Neural cell (in vitro differentiated cells): ENCODE data around the gene PNKD. TPM values are rescaled to one million over a fixed set of nuclear protein-coding genes. Genes with fewer than 3 reads are reported as not detected.
"Not testable (repeated sequence)": the region's sequence is repeated elsewhere in the genome, so short reads cannot be mapped to it uniquely, and the experiment has no call there.

Source experiments
- H2AFZ ChIP-seq: fragments of 200-600, 300-800 bp; sonication (generic), shearing (Covaris generic); 2 replicates; pipeline ENCODE4 v1.6.0; 2014; ENCODE audit warnings: low read depth, mild to moderate bottlenecking, antibody characterized with exemption, low read length, moderate library complexity
- H3F3A ChIP-seq: fragments of 200-600 bp; shearing (Covaris generic); 2 replicates; pipeline ENCODE4 v1.6.1; 2016; ENCODE audit warnings: mild to moderate bottlenecking, moderate library complexity, mixed read lengths, antibody characterized with exemption, low read length; ENCODE audit not compliant: insufficient read depth, poor library complexity, severe bottlenecking
- H3K27ac ChIP-seq: fragments of 200-600, 300-800 bp; sonication (generic), shearing (Covaris generic); 2 replicates; pipeline ENCODE4 v1.5.1; 2014; ENCODE audit warnings: mild to moderate bottlenecking, low read length, moderate library complexity
- H3K27me3 ChIP-seq: fragments of 300-800, 200-600 bp; sonication (generic), shearing (Covaris generic); 2 replicates; pipeline ENCODE4 v1.6.0; 2014; ENCODE audit warnings: mild to moderate bottlenecking, low read depth, low read length, moderate library complexity; ENCODE audit not compliant: insufficient read depth
- H3K36me3 ChIP-seq: fragments of 300-800, 200-600 bp; sonication (generic), shearing (Covaris generic); 2 replicates; pipeline ENCODE4 v1.5.1; 2014; ENCODE audit warnings: mild to moderate bottlenecking, antibody characterized with exemption, low read length, moderate library complexity; ENCODE audit not compliant: insufficient read depth
- H3K4me2 ChIP-seq: fragments of 300-800, 200-600 bp; sonication (generic), shearing (Covaris generic); 2 replicates; pipeline ENCODE4 v1.6.0; 2014; ENCODE audit warnings: mild to moderate bottlenecking, low read length
- H3K4me3 ChIP-seq: fragments of 300-800, 200-600 bp; sonication (generic), shearing (Covaris generic); 2 replicates; pipeline ENCODE4 v1.5.1; 2014; ENCODE audit warnings: mild to moderate bottlenecking, low read length, moderate library complexity
- H3K79me2 ChIP-seq: fragments of 200-600 bp; shearing (Covaris generic); replicated peaks from 2 replicates; pipeline ENCODE4 v1.6.0; 2014; ENCODE audit warnings: mild to moderate bottlenecking, low read length, moderate library complexity; ENCODE audit not compliant: insufficient read depth
- H3K9ac ChIP-seq: fragments of 300-800, 200-600 bp; sonication (generic), shearing (Covaris generic); 2 replicates; pipeline ENCODE4 v1.6.1; 2016; ENCODE audit warnings: mild to moderate bottlenecking, low read length, mixed read lengths
- H3K9me2 ChIP-seq: fragments of 200-600 bp; shearing (Covaris generic); 2 replicates; pipeline ENCODE4 v1.6.1; 2016; ENCODE audit warnings: mild to moderate bottlenecking, low read length, mixed read lengths; ENCODE audit not compliant: insufficient read depth
- H3K9me3 ChIP-seq: fragments of 200-600, 300-800 bp; sonication (generic), shearing (Covaris generic); 2 replicates; pipeline ENCODE4 v1.6.1; 2016; ENCODE audit warnings: mild to moderate bottlenecking, mixed run types, low read length, moderate library complexity, mixed read lengths
- H4K20me1 ChIP-seq: fragments of 200-600 bp; shearing (Covaris generic); 2 replicates; pipeline ENCODE4 v1.6.1; 2016; ENCODE audit warnings: mild to moderate bottlenecking, mixed run types; ENCODE audit not compliant: insufficient read depth
- EP300 ChIP-seq: fragments of 450-650 bp; conservative IDR thresholded peaks from 2 replicates; pipeline ENCODE4 v1.6.1; 2014; ENCODE audit warnings: antibody characterized with exemption, mild to moderate bottlenecking, moderate library complexity; ENCODE audit not compliant: poor library complexity, severe bottlenecking
- EZH2 ChIP-seq: fragments of 200-600, 300-800 bp; shearing (Covaris generic), sonication (generic); IDR thresholded peaks from 2 replicates; pipeline ENCODE4 v1.6.1; 2014; ENCODE audit warnings: antibody characterized with exemption, low read length, borderline replicate concordance, mild to moderate bottlenecking; ENCODE audit not compliant: insufficient read depth, poor library complexity, severe bottlenecking
- POLR2AphosphoS5 ChIP-seq: IDR thresholded peaks from 2 replicates; pipeline ENCODE4 v1.6.1; 2012
- REST ChIP-seq: IDR thresholded peaks from 2 replicates; pipeline ENCODE4 v1.6.1; 2012; ENCODE audit warnings: borderline replicate concordance
- polyA plus RNA-seq: library from polyadenylated mRNA; depleted of rRNA; stranded (reverse); fragments of >200 nt; gene quantifications from 2 replicates; pipeline ENCODE4 v1.2.3, GENCODE V29; 2014
- TF ChIP-seq, protein P1 (sequence below): fragments of 450-650 bp; IDR thresholded peaks from 2 replicates; pipeline ENCODE4 v1.5.1; 2014; ENCODE audit warnings: antibody characterized with exemption, mild to moderate bottlenecking, moderate library complexity; ENCODE audit not compliant: poor library complexity, severe bottlenecking

The PNKD gene
- polyA plus RNA-seq, 1 donor from 2014 or later = 59.7 TPM

GRCh38 chr2:218313356-218313755, 43.0 kb downstream of the PNKD start (continued):
- no peak for TF ChIP-seq REST
- no peak for TF ChIP-seq POLR2AphosphoS5

GRCh38 chr2:218314764-218315163, 44.4 kb downstream of the PNKD start:
- not testable (repeated sequence) for H3K79me2 ChIP-seq, H3K27ac ChIP-seq, H3K36me3 ChIP-seq, H2AFZ ChIP-seq, H4K20me1 ChIP-seq, H3K9me3 ChIP-seq, H3K9ac ChIP-seq, H3F3A ChIP-seq, H3K9me2 ChIP-seq, H3K4me2 ChIP-seq, H3K4me3 ChIP-seq, H3K27me3 ChIP-seq

DNA sequence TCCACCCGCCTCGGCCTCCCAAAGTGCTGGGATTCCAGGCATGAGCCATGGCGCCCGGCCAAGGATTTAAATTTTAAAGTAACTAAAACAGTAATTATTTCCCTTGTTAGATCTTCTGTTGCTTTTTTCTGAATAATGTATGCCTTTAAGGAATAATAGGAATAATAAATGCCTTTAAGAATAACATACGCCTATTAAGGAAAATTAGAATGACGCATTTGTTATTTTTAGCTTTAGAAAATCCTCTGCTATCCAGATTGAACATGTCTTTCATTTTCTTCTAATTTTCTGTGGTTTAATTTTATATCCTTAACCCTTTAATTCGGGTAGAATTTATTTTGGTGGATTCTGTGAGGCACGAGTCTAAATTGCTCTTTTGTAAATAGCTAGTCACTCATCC, 45.1 kb downstream of the PNKD start:
- Histone ChIP-seq H3K9me2 (no peaks in the 10 kb centered on the region), H3K4me3 (no peak overlapping the region), H2AFZ (no peak overlapping the region), H3K27ac (no peak overlapping the region), H4K20me1 (no peaks in the 10 kb centered on the region), H3K9ac (no peak overlapping the region), H3K79me2 (no peaks in the 10 kb centered on the region), H3K27me3 (no peaks in the 10 kb centered on the region), H3F3A (no peaks in the 10 kb centered on the region), H3K9me3 (no peaks in the 10 kb centered on the region), H3K36me3 (no peaks in the 10 kb centered on the region), H3K4me2 (no peak overlapping the region)
- TF ChIP-seq POLR2AphosphoS5 = no peak
- no peak for TF ChIP-seq REST
- TF ChIP-seq EP300 = no peak
- TF ChIP-seq, protein P1, sequence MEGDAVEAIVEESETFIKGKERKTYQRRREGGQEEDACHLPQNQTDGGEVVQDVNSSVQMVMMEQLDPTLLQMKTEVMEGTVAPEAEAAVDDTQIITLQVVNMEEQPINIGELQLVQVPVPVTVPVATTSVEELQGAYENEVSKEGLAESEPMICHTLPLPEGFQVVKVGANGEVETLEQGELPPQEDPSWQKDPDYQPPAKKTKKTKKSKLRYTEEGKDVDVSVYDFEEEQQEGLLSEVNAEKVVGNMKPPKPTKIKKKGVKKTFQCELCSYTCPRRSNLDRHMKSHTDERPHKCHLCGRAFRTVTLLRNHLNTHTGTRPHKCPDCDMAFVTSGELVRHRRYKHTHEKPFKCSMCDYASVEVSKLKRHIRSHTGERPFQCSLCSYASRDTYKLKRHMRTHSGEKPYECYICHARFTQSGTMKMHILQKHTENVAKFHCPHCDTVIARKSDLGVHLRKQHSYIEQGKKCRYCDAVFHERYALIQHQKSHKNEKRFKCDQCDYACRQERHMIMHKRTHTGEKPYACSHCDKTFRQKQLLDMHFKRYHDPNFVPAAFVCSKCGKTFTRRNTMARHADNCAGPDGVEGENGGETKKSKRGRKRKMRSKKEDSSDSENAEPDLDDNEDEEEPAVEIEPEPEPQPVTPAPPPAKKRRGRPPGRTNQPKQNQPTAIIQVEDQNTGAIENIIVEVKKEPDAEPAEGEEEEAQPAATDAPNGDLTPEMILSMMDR = no peak
- TF ChIP-seq EZH2 = no peak
